Fibroblast of peridontal ligament (primary cell): ENCODE results near the gene PIK3R3.
A peak's percentile ranks its signal among the peaks of the same experiment; 100 is the strongest.

Experiments used
- DNase-seq: peaks from one replicate; pipeline ENCODE4 v3.0.0-alpha.2; 2010; ENCODE audit errors: extremely low read depth

Gene PIK3R3

DNA sequence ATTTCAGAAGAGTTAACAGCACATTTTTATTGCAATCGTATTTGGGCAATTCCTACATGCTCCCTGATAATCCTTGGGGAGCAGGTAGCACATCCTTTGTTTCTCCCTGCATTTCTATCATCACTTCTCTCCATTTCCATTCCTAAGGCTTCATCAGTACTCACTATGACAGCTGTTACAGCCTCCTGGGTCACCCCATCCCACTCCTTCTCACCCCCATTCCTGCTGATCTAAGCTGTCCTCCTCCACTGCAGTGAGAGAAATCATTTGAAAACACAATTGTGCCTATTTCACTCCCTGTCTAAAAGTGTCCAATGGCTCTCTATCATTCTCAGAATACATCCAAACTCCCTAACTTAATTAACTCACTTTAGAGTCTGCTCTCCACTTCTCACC, 25.5 kb upstream of the PIK3R3 start:
- DNase-seq = no peak

DNA sequence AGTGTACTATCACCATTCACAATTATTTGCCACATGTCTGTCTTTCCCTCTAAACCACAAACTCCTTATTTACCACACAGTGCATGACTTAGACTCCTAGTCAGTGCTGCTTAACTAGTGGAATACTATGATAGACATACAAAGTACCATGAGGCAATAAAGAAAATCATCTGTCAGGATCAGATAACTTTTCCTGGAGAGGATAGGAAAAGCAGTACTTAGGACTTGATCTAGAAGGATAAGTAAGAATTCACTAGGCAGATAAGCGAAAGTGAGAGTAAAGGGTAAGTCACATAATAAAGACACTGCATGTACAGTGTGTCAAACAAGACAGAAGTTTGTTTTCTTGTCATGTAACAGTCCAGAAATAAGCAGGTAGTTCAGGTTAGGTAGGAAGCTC, 21.3 kb upstream of the PIK3R3 start:
- DNase-seq = no peak

DNA sequence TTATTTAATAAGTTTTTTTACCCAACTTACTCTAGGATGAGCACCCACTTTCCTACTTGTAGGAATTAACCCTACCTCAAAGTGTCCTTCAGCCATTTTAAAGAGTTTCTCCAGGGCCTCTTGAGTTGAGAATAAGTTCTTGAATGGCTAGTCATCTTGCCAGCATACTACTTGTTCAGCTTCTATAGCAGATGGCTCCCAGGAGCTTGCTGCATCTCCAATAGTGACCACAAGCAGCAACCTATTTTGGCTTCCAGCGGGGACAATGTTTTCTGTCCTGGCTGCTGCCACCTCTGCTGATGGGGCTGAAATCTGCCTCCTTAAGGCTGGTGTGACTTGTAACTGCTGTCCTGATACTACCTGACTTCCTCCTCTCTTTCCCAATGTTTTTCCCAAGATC, 20.8 kb upstream of the PIK3R3 start:
- no peak for DNase-seq

- peak; percentile 82 for DNase-seq
These were observed 19.6 kb upstream of the PIK3R3 start for GRCh38 chr1:46152016-46152415.

- no peak for DNase-seq
These were observed 17.7 kb upstream of the PIK3R3 start for GRCh38 chr1:46150085-46150484.

DNA sequence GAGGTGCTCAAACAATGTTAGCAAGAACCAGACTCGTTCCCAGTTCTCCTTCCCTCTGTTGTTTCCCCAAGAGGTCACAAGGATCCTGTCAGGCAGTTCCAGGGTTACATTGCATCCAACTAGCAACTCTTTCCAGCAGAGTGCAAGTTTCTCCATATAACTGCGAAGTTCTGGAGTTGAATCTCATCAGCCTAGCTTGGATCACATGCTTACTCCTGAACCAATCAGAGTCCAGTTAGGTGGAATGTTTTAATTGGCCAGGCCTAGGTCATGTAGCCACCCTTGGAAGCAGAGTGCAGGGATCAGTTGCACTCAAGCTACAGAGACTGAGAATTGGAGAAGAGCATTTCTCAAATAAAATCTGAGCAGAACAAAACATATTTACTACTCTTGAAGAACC, 15.9 kb upstream of the PIK3R3 start:
- no peak for DNase-seq

GRCh38 chr1:46137916-46138315, 5.5 kb upstream of the PIK3R3 start:
- peak; percentile 81 for DNase-seq

DNA sequence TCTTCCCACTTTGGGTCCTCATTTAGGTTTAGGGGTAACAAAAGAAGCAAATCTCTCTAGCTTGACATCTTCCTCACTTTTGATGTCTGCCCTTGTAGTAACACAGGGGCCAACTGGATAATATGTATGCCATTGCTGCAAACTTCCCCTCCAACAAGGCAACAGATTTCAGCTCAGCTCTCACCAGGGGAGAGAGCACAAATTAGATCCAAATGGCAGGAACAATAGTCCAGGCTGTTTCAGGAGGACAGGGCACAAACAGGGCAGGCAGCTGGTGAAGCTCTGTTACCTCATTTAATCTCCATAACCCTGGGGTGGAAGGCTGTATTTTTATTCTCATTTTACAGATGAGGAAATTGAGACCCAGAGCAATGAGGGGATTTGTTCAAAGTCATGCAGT, 4.3 kb upstream of the PIK3R3 start:
- no peak for DNase-seq

DNA sequence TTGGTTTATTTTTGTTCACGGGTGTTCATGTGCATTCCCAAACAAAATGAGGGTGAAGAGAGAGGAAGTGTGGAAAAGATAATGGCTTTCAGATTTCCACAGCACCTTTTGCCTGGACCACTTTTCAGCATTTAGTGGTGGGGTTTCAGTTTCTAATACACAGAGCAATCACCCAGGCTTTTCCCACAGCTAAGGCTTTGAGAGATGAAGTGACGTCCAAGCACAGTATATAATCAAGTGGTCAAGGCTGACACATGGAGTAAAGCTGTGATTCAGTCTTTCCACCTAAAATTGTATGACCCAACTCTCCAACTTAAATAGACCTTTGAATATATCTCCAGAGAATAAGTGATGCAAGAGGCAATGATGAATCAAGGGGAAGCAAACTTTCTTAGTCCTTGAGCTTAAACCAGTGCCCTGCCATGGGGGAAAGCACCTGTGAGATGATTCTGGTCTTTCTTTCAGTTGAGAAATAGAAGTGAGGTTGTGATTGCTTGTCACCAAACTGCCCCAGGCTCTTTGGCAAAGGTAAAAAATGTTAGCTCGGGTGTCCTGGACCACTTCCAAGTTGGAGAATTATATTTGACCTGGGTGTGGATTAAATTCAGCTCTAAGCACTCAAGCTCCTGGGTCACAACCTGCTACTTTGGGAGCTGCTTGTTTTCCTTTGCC, 2.4 kb upstream of the PIK3R3 start:
- DNase-seq = peak; percentile 98

DNA sequence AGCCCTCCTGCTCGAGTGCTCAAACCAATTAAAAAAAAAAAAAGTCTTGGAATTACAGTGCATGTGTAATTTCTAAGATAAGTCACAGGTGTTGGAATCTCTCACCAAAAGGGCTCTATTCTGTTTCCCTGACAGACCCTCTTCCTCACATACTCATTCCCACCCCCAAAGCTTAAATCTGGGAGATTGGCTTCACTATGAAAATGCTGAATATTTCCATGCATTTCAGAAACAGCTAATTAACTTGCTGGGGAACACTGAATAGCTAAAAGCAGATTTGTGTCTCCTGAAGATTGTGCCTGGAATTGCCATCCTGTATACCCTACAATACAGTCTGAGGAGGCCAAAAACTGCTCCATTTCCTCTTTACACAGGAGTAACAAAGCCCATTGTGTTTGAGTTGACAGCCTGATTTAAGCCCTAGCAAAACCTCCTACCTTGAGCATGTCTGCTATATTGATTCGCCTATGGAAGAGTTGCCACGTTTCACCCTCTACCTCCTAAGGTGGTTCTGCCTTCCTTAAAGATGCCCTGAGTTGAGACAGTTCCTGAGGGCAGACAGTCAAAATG, 1.4 kb upstream of the PIK3R3 start:
- DNase-seq = no peak

- DNase-seq = no peak
These were observed 791 bp upstream of the PIK3R3 start for GRCh38 chr1:46133181-46133658.

GRCh38 chr1:46131712-46132528, 509 bp downstream of the PIK3R3 start:
- DNase-seq = peak; percentile 31

- DNase-seq = peak; percentile 46
These were observed 1.3 kb downstream of the PIK3R3 start for GRCh38 chr1:46131093-46131492.

- DNase-seq = peak; percentile 15
These were observed 1.8 kb downstream of the PIK3R3 start for GRCh38 chr1:46130606-46131005.

GRCh38 chr1:46130121-46130520, 2.3 kb downstream of the PIK3R3 start:
- DNase-seq = peak; percentile 23

GRCh38 chr1:46128344-46128743, 4.1 kb downstream of the PIK3R3 start:
- DNase-seq = peak; percentile 7

DNA sequence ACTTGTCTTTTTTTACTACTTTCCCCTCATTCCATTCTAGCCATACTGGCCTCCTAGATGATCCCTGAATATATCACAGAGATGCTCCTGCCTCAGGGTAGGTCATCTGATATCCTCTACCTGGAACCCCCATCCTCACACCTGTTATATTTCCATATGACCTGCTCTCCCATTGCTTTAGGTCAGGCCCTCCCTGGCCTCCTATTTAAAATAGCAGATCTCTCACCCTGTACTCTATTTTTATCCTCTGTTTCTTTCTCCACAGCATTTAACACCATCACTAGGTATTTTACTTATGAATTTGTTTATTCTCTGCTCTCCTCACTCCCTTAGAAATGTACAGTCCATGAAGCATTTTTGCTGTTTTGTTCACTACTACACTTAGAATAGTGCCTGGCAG, 13.6 kb downstream of the PIK3R3 start:
- DNase-seq = no peak

DNA sequence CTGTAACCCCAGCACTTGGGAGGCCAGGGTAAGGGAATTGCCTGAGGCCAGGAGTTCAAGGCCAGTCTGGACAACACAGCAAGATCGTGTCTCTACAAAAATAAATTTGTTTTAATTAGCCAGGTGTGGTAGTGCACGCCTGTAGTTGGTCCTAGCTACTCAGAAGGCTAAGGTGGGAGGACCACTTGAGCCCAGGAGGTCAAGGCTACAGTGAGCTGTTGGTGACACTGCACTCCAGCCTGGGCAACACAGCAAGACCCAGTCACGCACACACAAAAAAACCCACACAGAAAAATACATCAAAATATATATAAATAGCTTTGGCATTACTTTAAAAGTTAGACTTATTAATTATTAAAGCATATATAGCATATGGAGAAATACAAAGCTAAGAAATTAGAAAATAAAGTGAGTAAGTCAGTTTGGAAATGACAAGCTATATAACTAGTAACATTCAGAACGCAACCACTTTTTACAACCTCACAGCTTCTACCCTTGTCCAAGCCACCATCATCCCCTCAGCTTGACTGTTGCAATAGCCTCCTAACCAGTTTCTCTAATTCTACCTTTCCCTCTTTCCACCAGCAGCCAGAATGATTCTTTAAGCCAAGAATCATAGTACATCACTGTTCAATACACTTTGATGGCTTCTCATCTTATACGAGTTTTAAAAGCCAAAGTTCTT, 14.5 kb downstream of the PIK3R3 start:
- no peak for DNase-seq

- DNase-seq = peak; percentile 59
These were observed 17.4 kb downstream of the PIK3R3 start for GRCh38 chr1:46114925-46115603.

DNA sequence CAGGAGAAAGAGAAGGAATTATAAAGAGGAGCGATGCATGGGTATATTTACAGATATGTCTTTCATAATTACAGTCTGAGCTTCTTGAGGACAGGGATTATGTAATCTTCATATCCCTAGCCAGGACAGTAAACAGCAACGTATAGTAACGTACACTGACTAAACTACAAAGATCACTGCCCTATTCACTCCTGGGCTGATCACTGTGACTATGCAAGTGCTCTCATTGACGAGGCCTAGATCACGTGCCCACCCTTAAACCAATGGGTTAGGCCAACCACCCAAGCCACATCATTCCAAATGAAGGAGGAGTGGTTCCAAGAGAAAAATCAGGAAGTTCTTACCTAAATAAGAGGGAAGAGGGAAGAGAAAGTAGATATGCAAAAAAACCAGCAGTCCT, 18.5 kb downstream of the PIK3R3 start:
- DNase-seq = peak; percentile 11

GRCh38 chr1:46112108-46112507, 20.3 kb downstream of the PIK3R3 start:
- DNase-seq = no peak

DNA sequence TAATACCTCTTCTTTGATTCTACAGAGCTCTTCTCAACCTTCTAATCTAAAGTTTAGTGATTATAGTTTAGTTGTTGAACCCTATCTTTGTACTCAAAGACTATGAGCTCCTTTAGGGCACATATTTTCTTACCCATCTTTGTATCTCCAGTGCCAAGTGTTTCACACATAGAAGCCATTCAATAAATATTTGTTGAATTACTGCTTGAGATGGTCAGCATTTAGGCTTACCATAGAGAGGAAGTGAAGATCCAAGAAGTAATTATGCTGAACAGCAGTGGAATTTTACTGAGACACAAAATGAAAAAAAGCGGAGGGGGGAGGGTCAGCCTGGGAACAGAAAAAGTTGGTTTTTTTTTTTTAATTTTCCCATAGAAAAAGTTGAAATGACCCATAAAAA, 21.9 kb downstream of the PIK3R3 start:
- DNase-seq = no peak
